OCI-LY7 (cell line): Measurements from ENCODE around the gene UBE2D4.
"Not testable (repeated sequence)": the region's sequence is repeated elsewhere in the genome, so short reads cannot be mapped to it uniquely, and the experiment has no call there.

Experiments
- EZH2phosphoT487 ChIP-seq: fragments of 200-600 bp; sonication (generic); IDR thresholded peaks from 2 replicates; pipeline ENCODE4 v1.6.1; 2018; ENCODE audit warnings: low read depth, borderline replicate concordance, mild to moderate bottlenecking, mixed run types, antibody characterized with exemption, low read length, moderate library complexity, mixed read lengths
- TF ChIP-seq, protein P1 (sequence below): fragments of 200-600 bp; sonication (generic); conservative IDR thresholded peaks from 2 replicates; pipeline ENCODE4 v1.5.1; 2014; ENCODE audit warnings: mild to moderate bottlenecking, antibody characterized with exemption, low read length, moderate library complexity, mixed read lengths

DNA sequence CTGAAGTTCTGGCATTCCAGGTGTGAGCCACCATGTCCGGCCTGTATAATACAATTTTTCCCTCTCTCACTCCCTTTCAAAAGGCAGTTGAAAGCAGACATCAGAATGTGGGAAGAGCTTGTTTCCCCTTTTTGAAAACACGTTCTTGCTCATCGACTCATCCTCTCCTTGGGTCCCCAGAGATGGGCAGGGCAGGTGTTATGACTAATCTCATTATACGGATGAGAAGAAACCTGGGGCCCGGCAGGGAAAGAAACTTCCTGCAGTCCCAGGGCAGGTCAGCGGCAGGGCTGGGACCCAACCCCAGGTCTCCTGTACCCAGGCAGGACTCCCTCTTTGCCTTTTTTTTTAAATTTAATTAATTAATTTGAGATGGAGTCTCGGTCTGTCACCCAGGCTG is 66.7 kb downstream of the UBE2D4 start:
- not testable (repeated sequence) for TF ChIP-seq EZH2phosphoT487
- TF ChIP-seq, protein P1, sequence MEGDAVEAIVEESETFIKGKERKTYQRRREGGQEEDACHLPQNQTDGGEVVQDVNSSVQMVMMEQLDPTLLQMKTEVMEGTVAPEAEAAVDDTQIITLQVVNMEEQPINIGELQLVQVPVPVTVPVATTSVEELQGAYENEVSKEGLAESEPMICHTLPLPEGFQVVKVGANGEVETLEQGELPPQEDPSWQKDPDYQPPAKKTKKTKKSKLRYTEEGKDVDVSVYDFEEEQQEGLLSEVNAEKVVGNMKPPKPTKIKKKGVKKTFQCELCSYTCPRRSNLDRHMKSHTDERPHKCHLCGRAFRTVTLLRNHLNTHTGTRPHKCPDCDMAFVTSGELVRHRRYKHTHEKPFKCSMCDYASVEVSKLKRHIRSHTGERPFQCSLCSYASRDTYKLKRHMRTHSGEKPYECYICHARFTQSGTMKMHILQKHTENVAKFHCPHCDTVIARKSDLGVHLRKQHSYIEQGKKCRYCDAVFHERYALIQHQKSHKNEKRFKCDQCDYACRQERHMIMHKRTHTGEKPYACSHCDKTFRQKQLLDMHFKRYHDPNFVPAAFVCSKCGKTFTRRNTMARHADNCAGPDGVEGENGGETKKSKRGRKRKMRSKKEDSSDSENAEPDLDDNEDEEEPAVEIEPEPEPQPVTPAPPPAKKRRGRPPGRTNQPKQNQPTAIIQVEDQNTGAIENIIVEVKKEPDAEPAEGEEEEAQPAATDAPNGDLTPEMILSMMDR, result not testable (repeated sequence)
